ES-I3 (cell line): ENCODE measurements around the gene KIF6.

Experiments used
- H3K36me3 ChIP-seq: 2 replicates; pipeline ENCODE4 v1.6.1; 2013; ENCODE audit warnings: mild to moderate bottlenecking, low read length, control low read depth, moderate library complexity; ENCODE audit not compliant: insufficient read depth
- H3K4me1 ChIP-seq: 2 replicates; pipeline ENCODE4 v1.6.1; 2013; ENCODE audit warnings: mild to moderate bottlenecking, control low read depth, low read length; ENCODE audit not compliant: insufficient read depth
- H3K9ac ChIP-seq: 2 replicates; pipeline ENCODE4 v1.6.1; 2013; ENCODE audit warnings: low read depth, mild to moderate bottlenecking, low read length, moderate library complexity
- H3K9me3 ChIP-seq: 2 replicates; pipeline ENCODE4 v1.6.1; 2013; ENCODE audit warnings: mild to moderate bottlenecking, low read length, moderate library complexity; ENCODE audit not compliant: control insufficient read depth, insufficient read depth

The KIF6 gene

DNA sequence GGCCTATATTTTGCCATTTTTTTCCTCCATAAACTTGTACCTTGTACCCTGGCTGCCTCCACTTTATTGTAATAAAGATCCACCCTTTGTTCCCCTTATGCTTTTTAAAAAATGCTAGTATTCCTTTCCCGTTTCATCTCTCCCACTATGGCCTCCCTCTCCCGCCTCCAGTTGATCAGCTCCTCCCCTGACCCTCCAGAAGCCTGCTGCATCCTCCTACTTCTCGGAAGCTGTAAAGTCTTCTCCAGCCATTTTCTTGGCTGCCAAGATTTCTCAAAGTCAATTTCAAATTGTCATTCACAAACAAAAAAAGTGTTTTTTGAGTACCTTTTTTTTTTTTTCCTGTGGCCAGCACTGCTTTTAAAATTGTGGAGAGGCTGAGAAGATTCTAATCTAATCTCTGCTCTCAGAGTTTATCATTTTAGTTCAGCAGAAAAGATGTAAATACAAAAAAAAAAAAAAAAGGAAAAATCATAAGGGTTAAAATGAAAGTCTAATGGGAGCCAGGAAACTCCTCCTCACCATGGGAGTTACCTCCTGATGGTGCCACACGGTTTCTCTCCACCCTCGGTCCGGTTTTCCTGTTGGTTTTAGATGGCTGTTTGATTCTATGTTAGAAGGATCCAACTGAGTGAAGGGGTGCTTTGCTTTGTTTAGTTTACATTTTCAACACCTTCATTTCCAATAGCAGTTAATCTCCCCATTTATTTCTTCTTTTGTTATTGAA lies 299.7 kb downstream of the KIF6 start:
- no peaks in the 10 kb centered on the region for H3K36me3 ChIP-seq
- H3K9me3 ChIP-seq, result no peaks in the 10 kb centered on the region
- no peak overlapping the region for H3K9ac ChIP-seq
- peaks cover 9% of the 10 kb centered on the region for H3K4me1 ChIP-seq

GRCh38 chr6:39424831-39425230 lies 300.4 kb downstream of the KIF6 start:
- H3K9ac ChIP-seq, result no peak overlapping the region
- peaks cover 9% of the 10 kb centered on the region for H3K4me1 ChIP-seq
- no peaks in the 10 kb centered on the region for H3K36me3 ChIP-seq
- H3K9me3 ChIP-seq, result no peaks in the 10 kb centered on the region

DNA sequence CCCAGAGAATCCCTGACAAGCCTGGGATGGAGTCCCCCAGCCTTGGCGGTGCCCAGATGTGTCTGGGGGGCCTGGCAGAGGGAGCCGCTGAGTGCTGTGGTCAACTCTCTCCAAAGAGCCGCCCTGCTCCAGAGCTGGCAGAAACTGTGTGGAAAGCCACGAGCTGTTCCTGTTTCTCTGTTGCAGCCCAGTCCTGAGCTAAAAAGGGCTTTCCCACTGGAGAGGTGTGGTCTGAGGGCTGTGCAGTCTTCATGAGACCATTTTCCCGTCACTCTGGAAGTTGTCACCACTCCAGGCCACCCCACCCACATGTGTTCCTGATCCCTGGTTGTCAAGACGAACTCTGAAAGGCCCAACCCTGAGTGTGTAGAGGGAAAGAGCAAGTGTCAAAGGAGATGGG lies 303.0 kb downstream of the KIF6 start:
- Histone ChIP-seq H3K36me3 (no peaks in the 10 kb centered on the region), H3K9ac (no peak overlapping the region), H3K9me3 (no peaks in the 10 kb centered on the region), H3K4me1 (peaks cover 15% of the 10 kb centered on the region)

DNA sequence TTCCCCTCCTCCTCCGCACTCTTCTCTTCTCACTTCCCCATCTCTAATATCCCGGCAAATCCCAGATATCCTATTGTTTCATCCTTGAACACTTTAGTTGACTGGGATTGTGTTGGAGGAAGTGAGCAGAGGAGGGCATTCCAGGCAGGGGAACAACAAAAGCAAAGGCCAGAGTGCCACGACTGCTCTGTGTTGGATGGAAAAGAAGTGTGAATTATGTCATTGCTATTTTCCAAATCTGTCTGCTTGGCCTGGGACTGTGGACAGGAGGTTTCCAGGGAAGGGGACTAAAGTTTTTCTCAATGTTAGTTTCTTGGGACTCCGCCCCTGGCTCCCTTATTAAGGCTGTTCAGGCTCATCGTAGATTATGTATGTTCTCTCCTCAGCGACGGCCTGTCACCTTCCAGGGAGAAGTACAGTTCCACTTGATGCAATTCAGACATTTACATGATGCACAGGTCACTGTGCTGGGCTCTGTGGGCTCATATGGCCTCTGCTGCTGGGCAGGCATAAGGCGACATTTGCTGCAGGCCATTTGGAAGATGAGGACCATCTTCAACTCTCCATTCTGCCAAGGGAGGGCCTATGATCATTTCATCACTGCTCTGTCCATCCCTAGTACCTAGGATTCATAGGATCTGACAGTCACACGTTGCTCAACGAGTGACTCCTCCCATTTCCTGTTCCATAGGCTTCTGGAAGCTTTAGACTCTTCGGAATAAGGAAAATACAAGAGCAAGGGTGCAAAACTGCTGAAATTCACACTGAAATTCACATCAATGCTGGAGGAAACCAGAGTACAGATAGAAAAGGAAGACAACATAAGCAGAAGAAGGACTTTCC lies 303.6 kb downstream of the KIF6 start:
- H3K4me1 ChIP-seq, result peaks cover 21% of the 10 kb centered on the region
- H3K9me3 ChIP-seq, result no peaks in the 10 kb centered on the region
- H3K36me3 ChIP-seq, result no peaks in the 10 kb centered on the region
- H3K9ac ChIP-seq, result no peak overlapping the region

- H3K4me1 ChIP-seq, result peaks cover 23% of the 10 kb centered on the region
- H3K9ac ChIP-seq, result no peak overlapping the region
- H3K36me3 ChIP-seq, result no peaks in the 10 kb centered on the region
- no peaks in the 10 kb centered on the region for H3K9me3 ChIP-seq
Observed at GRCh38 chr6:39420300-39421265, 304.6 kb downstream of the KIF6 start.

GRCh38 chr6:39419607-39420006 lies 305.6 kb downstream of the KIF6 start:
- Histone ChIP-seq H3K36me3 (no peaks in the 10 kb centered on the region), H3K4me1 (peaks cover 26% of the 10 kb centered on the region), H3K9ac (no peak overlapping the region), H3K9me3 (no peaks in the 10 kb centered on the region)

DNA sequence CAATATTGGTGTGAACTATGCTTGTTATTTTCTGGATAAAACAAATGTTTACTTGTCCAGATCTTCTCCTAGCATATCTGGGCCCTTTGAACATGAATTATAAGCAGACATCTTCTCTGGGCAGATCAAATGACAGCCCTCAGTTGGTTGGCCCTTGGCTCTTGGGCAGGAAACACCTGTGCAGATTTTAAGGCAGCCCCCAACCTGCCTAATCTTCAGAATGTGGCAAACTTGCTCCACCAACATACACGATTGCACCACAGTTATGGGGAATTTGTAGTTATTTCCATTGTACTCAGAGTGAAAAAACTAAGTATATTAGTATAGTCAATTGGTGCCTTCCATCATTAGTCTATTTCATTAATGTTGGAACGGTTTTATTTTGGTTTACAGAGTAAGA lies 307.8 kb downstream of the KIF6 start:
- Histone ChIP-seq H3K36me3 (no peaks in the 10 kb centered on the region), H3K4me1 (peaks cover 26% of the 10 kb centered on the region), H3K9me3 (no peaks in the 10 kb centered on the region), H3K9ac (no peak overlapping the region)

GRCh38 chr6:39416728-39417127 lies 308.5 kb downstream of the KIF6 start:
- Histone ChIP-seq H3K9me3 (no peaks in the 10 kb centered on the region), H3K4me1 (peaks cover 26% of the 10 kb centered on the region), H3K36me3 (no peaks in the 10 kb centered on the region), H3K9ac (no peak overlapping the region)

GRCh38 chr6:39416026-39416425 lies 309.2 kb downstream of the KIF6 start:
- Histone ChIP-seq H3K9ac (no peak overlapping the region), H3K36me3 (no peaks in the 10 kb centered on the region), H3K4me1 (peaks cover 26% of the 10 kb centered on the region), H3K9me3 (no peaks in the 10 kb centered on the region)

- Histone ChIP-seq H3K4me1 (peaks cover 26% of the 10 kb centered on the region), H3K9me3 (no peaks in the 10 kb centered on the region), H3K36me3 (no peaks in the 10 kb centered on the region), H3K9ac (no peak overlapping the region)
Observed at GRCh38 chr6:39415482-39415881, 309.7 kb downstream of the KIF6 start.

DNA sequence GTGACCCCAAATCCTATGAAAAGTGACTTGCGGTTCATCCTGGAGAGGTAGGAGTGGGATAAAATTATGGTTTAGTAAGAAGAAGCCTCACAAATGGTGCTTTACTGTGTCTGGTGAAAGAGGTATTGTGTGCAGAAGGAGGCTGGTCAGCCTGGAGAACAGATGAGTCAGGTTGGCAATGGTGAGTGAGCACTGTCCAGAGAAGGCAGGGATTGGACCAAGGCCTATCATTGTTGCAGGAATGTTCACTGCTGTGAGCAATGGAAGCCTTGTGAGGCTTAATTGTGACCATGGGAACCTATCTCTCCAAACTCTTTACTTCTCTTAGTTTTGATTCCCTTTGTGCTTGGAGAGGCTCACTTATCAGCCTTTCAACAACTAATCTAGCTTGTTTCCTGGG lies 313.7 kb downstream of the KIF6 start:
- Histone ChIP-seq H3K9me3 (no peaks in the 10 kb centered on the region), H3K9ac (no peak overlapping the region), H3K36me3 (no peaks in the 10 kb centered on the region), H3K4me1 (peaks cover 12% of the 10 kb centered on the region)

GRCh38 chr6:39411001-39411400 lies 314.2 kb downstream of the KIF6 start:
- Histone ChIP-seq H3K36me3 (no peaks in the 10 kb centered on the region), H3K9ac (no peak overlapping the region), H3K9me3 (no peaks in the 10 kb centered on the region), H3K4me1 (peaks cover 7% of the 10 kb centered on the region)

GRCh38 chr6:39409889-39410288 lies 315.3 kb downstream of the KIF6 start:
- Histone ChIP-seq H3K4me1 (no peaks in the 10 kb centered on the region; the same call in 1 of the 2 replicates), H3K36me3 (no peaks in the 10 kb centered on the region), H3K9me3 (no peaks in the 10 kb centered on the region), H3K9ac (no peak overlapping the region)

DNA sequence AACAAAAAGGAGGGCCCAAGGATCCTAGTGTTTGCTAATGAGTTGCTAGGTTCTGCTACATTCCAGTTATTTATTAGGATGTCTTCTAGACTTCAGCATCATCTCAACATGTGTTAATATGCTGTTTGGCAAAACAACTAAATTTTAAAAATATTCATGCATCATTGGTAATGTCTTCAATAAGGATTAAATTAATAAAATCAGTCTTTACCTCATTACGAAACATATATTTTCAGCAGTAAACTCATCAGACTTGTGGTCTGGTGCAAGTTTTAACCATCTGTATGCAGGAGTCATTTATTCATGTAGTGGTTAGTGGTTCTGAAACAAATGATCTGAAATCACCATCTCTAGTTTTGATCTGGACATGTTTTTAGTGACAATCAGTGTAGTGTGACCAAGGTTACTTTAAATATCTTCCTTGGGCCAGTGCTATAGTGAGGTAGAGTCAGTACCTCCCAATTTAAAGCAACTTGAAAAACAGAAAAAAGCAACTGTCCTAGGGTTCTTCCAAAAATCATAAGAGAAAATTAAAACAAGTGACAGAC lies 317.7 kb downstream of the KIF6 start:
- Histone ChIP-seq H3K36me3 (no peaks in the 10 kb centered on the region), H3K9me3 (no peaks in the 10 kb centered on the region), H3K4me1 (no peaks in the 10 kb centered on the region), H3K9ac (no peak overlapping the region)
